CD4-positive, alpha-beta T cell treated with Interleukin-4 for 1 hour (primary cell): ENCODE measurements around the gene TOX2.
A peak's percentile ranks its signal among the peaks of the same experiment; 100 is the strongest.

Experiments
- DNase-seq, 2 donors: peaks; one replicate each; pipeline ENCODE4 v3.0.0-alpha.2; 2020 to 2022

The TOX2 gene

GRCh38 chr20:44021900-44022299, 107.2 kb downstream of the TOX2 start:
- no peak for DNase-seq

GRCh38 chr20:44022464-44022863, 107.8 kb downstream of the TOX2 start:
- no peak for DNase-seq

- no peak for DNase-seq
Observed at GRCh38 chr20:44023515-44024371, 109.1 kb downstream of the TOX2 start.

- DNase-seq = no peak
Observed at GRCh38 chr20:44024820-44025580, 110.3 kb downstream of the TOX2 start.

- no peak for DNase-seq
Observed at GRCh38 chr20:44025756-44026155, 111.1 kb downstream of the TOX2 start.

GRCh38 chr20:44026647-44027342, 112.1 kb downstream of the TOX2 start:
- no peak for DNase-seq

GRCh38 chr20:44027343-44028002, 112.8 kb downstream of the TOX2 start:
- no peak for DNase-seq

- DNase-seq = no peak
Observed at GRCh38 chr20:44028003-44028730, 113.5 kb downstream of the TOX2 start.

- DNase-seq = peak in 1 of 2 donors; percentile 15
Observed at GRCh38 chr20:44028868-44029847, 114.5 kb downstream of the TOX2 start.

- no peak for DNase-seq
Observed at GRCh38 chr20:44029848-44030230, 115.2 kb downstream of the TOX2 start.

GRCh38 chr20:44030394-44030793, 115.7 kb downstream of the TOX2 start:
- no peak for DNase-seq

- no peak for DNase-seq
Observed at GRCh38 chr20:44031001-44031574, 116.4 kb downstream of the TOX2 start.

GRCh38 chr20:44031781-44032582, 117.3 kb downstream of the TOX2 start:
- no peak for DNase-seq

- DNase-seq = no peak
Observed at GRCh38 chr20:44032583-44033331, 118.1 kb downstream of the TOX2 start.

- DNase-seq = no peak
Observed at GRCh38 chr20:44033344-44033743, 118.7 kb downstream of the TOX2 start.

GRCh38 chr20:44033873-44034272, 119.2 kb downstream of the TOX2 start:
- no peak for DNase-seq

GRCh38 chr20:44034451-44034850, 119.8 kb downstream of the TOX2 start:
- no peak for DNase-seq

GRCh38 chr20:44034965-44035635, 120.4 kb downstream of the TOX2 start:
- no peak for DNase-seq
